Suprapubic skin (tissue), 3 donors: ENCODE results near the gene PIP5K1B.

Source experiments
- CTCF ChIP-seq, 2 donors: fragments of 200-600 bp in 1 of 2; fragments of 450-650 bp in 1 of 2; sonication (generic) in 1 of 2; IDR thresholded peaks; one replicate each; pipeline ENCODE4 v1.5.1; 2016 to 2019; ENCODE audit warnings: antibody characterized with exemption in 2 of 2, mild to moderate bottlenecking in 1 of 2, moderate library complexity in 1 of 2
- POLR2AphosphoS5 ChIP-seq, 3 donors: sonication (generic); formaldehyde crosslinking; IDR thresholded peaks; one replicate each; pipeline ENCODE4 v1.6.1; 2017; ENCODE audit warnings: antibody characterized with exemption in 3 of 3

GRCh38 chr9:68941780-68942459 is 236.9 kb downstream of the PIP5K1B start:
- no peak for TF ChIP-seq CTCF (IDR thresholded peaks at IDR 0.05)
- TF ChIP-seq POLR2AphosphoS5 (IDR thresholded peaks at IDR 0.05) = no peak
